ENCODE measurements around the gene ZBTB22. TPM values are rescaled to one million over a fixed set of nuclear protein-coding genes. Genes with fewer than 3 reads are reported as not detected.
A peak's percentile ranks its signal among the peaks of the same experiment; 100 is the strongest.

The ZBTB22 gene
- total and polyA plus RNA-seq, 4 donors: 1.6 to 7.8 (median 4.7) TPM

DNA sequence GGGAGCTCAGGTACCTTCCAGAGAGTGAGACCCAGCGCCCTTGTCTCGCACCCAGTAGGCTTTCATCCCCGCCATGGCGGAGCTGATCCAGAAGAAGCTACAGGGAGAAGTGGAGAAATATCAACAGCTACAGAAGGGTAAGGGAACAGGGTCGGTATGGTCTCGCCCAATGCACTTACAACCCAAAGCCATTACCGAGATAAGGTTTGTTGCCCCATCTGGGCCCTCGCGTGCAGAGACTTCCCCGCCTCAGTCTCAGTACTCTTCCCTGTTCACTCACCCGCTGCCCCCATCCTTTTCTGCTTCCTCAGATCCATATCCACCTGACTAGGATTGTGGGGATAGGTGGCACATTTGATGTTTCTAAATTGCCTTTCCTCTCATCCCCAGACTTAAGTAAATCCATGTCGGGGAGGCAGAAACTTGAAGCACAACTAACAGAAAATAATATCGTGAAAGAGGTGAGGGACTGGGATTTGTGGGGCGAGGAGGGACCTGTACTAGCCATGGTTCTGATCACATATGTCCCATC lies 27.7 kb downstream of the ZBTB22 start (continued):
- TF ChIP-seq, protein P1, sequence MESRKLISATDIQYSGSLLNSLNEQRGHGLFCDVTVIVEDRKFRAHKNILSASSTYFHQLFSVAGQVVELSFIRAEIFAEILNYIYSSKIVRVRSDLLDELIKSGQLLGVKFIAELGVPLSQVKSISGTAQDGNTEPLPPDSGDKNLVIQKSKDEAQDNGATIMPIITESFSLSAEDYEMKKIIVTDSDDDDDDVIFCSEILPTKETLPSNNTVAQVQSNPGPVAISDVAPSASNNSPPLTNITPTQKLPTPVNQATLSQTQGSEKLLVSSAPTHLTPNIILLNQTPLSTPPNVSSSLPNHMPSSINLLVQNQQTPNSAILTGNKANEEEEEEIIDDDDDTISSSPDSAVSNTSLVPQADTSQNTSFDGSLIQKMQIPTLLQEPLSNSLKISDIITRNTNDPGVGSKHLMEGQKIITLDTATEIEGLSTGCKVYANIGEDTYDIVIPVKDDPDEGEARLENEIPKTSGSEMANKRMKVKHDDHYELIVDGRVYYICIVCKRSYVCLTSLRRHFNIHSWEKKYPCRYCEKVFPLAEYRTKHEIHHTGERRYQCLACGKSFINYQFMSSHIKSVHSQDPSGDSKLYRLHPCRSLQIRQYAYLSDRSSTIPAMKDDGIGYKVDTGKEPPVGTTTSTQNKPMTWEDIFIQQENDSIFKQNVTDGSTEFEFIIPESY (IDR thresholded peaks at IDR 0.05): no peak
- TF ChIP-seq SP1 (IDR thresholded peaks at IDR 0.05): no peak
- TF ChIP-seq RAD21 (IDR thresholded peaks at IDR 0.05): no peak
- TF ChIP-seq FOXA1 (IDR thresholded peaks at IDR 0.05): no peak

DNA sequence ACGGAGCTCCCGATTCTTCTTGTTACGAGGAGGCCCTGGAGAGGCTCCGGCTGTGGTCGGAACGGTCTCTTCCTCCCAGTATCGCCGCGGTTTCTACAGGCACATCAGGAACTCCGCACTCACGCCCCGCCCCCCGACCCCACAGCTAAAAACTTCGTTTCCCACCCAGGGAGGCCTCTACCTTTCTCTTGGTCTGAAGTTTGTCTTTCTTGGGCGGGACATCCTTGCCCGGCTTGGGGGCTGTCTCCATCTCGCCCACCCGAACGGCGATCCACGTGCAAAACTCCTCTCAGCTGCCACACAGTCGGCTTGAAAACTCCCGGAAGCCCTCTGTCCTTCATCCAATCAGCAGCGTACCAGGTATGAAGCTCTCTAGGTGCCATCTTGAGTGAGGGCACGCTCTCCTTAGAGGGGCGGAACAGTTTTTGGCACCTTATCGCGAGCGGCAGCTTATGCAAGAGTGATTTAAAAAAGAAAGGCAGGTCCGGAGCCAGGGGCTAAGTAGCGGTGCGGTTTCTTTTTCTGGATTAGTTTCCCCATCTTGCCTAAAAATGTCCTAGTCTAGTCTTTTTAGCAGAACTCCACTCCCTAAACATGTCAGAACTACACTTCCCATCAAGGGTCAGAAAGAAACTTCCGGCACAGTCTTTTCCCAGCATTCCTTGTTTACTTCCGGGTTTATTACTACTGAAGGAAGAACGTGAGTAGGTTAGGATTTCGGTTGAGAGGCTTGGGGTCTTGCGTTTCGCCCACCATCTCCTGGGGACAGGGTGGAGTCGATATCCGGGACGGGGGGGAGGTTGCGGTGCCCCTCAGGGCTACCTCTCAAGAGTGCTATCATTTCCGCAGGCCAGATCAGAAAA lies 28.4 kb downstream of the ZBTB22 start, which contains the start of the genes PFDN6 and WDR46:
TSS of gene PFDN6 (plus strand) at position 681 of the 863 bp plus-strand sequence. CDS start 256 bp downstream, outside the sequence.
TSS of gene WDR46 (minus strand) at position 319 of the 863 bp plus-strand sequence. CDS start at position 250, 69 bp downstream.
- Histone ChIP-seq H3K4me3 (ENCODE audit: low read depth in 1 of 3, low read length in 3 of 3) (peak within 1 kb of the TSS; percentile 74 to 93 (median 83)), H3K4me1 (ENCODE audit: control insufficient read depth in 4 of 4, insufficient read depth in 4 of 4, low read length in 3 of 4) (peaks cover 10 to 23% (median 20%) of the 10 kb centered on the region in 4 donors), H3K9me3 (ENCODE audit: control insufficient read depth in 4 of 4, low read length in 3 of 4) (no peaks in the 10 kb centered on the region), H3K9ac (ENCODE audit: low read depth in 1 of 2, low read length in 2 of 2) (peak within 1 kb of the TSS; percentile 68), H3K27me3 (ENCODE audit: control insufficient read depth in 4 of 4, insufficient read depth in 4 of 4, low read length in 3 of 4) (no peaks in the 10 kb centered on the region), H3K36me3 (ENCODE audit: control insufficient read depth in 4 of 4, insufficient read depth in 3 of 4, low read depth in 1 of 4, low read length in 3 of 4) (peaks cover 7 to 53% (median 23%) of the 10 kb centered on the region in 4 donors), H3K27ac (ENCODE audit: low read depth in 1 of 2, low read length in 2 of 2) (peak within 1 kb of the TSS; percentile 85 to 87)
- DNase-seq (ENCODE audit: low spot score): peak; percentile 85
- WGBS: under 1% methylated on average over 43 of the region's 43 CpGs
- TF ChIP-seq SP1 (IDR thresholded peaks at IDR 0.05) (peak; percentile 48), YY1 (IDR thresholded peaks at IDR 0.05) (peak; percentile 100), HNF4A (conservative IDR thresholded peaks at IDR 0.05) (peak in 1 of 2 donors; percentile 35), FOXA2 (IDR thresholded peaks at IDR 0.05) (peak; percentile 65), JUND (IDR thresholded peaks at IDR 0.05) (peak in 1 of 2 donors; percentile 33), RAD21 (IDR thresholded peaks at IDR 0.05) (peak in 1 of 2 donors; percentile 6), EGR1 (IDR thresholded peaks at IDR 0.05; ENCODE audit: low read depth in 2 of 2) (peak in 1 of 2 donors; percentile 77), NR2F2 (IDR thresholded peaks at IDR 0.05) (peak; percentile 53), RXRA (IDR thresholded peaks at IDR 0.05) (peak; percentile 26 to 53), GABPA (IDR thresholded peaks at IDR 0.05 in 1 of 2, conservative IDR thresholded peaks at IDR 0.05 in 1 of 2) (peak; percentile 96 to 99), FOXA1 (IDR thresholded peaks at IDR 0.05) (peak; percentile 64), TAF1 (conservative IDR thresholded peaks at IDR 0.05) (no peak), HNF4G (IDR thresholded peaks at IDR 0.05) (no peak)
- TF ChIP-seq, protein P1 (IDR thresholded peaks at IDR 0.05): peak; percentile 90
- TF ChIP-seq, protein P2, sequence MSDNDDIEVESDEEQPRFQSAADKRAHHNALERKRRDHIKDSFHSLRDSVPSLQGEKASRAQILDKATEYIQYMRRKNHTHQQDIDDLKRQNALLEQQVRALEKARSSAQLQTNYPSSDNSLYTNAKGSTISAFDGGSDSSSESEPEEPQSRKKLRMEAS (IDR thresholded peaks at IDR 0.05): peak; percentile 84
- TF ChIP-seq, protein P3, sequence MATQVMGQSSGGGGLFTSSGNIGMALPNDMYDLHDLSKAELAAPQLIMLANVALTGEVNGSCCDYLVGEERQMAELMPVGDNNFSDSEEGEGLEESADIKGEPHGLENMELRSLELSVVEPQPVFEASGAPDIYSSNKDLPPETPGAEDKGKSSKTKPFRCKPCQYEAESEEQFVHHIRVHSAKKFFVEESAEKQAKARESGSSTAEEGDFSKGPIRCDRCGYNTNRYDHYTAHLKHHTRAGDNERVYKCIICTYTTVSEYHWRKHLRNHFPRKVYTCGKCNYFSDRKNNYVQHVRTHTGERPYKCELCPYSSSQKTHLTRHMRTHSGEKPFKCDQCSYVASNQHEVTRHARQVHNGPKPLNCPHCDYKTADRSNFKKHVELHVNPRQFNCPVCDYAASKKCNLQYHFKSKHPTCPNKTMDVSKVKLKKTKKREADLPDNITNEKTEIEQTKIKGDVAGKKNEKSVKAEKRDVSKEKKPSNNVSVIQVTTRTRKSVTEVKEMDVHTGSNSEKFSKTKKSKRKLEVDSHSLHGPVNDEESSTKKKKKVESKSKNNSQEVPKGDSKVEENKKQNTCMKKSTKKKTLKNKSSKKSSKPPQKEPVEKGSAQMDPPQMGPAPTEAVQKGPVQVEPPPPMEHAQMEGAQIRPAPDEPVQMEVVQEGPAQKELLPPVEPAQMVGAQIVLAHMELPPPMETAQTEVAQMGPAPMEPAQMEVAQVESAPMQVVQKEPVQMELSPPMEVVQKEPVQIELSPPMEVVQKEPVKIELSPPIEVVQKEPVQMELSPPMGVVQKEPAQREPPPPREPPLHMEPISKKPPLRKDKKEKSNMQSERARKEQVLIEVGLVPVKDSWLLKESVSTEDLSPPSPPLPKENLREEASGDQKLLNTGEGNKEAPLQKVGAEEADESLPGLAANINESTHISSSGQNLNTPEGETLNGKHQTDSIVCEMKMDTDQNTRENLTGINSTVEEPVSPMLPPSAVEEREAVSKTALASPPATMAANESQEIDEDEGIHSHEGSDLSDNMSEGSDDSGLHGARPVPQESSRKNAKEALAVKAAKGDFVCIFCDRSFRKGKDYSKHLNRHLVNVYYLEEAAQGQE (IDR thresholded peaks at IDR 0.05): peak; percentile 32
- TF ChIP-seq, protein P4, sequence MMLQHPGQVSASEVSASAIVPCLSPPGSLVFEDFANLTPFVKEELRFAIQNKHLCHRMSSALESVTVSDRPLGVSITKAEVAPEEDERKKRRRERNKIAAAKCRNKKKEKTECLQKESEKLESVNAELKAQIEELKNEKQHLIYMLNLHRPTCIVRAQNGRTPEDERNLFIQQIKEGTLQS (IDR thresholded peaks at IDR 0.05): no peak
- TF ChIP-seq, protein P5, sequence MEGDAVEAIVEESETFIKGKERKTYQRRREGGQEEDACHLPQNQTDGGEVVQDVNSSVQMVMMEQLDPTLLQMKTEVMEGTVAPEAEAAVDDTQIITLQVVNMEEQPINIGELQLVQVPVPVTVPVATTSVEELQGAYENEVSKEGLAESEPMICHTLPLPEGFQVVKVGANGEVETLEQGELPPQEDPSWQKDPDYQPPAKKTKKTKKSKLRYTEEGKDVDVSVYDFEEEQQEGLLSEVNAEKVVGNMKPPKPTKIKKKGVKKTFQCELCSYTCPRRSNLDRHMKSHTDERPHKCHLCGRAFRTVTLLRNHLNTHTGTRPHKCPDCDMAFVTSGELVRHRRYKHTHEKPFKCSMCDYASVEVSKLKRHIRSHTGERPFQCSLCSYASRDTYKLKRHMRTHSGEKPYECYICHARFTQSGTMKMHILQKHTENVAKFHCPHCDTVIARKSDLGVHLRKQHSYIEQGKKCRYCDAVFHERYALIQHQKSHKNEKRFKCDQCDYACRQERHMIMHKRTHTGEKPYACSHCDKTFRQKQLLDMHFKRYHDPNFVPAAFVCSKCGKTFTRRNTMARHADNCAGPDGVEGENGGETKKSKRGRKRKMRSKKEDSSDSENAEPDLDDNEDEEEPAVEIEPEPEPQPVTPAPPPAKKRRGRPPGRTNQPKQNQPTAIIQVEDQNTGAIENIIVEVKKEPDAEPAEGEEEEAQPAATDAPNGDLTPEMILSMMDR (IDR thresholded peaks at IDR 0.05; ENCODE audit: low read depth, low read length, missing input control): no peak

Data from liver (tissue), 9 donors.